Right atrium auricular region (tissue), 2 donors: Measurements from ENCODE around the gene RDH8. TPM values are rescaled to one million over a fixed set of nuclear protein-coding genes. Genes with fewer than 3 reads are reported as not detected.

Experiments
- DNase-seq: peaks from one replicate; pipeline ENCODE4 v3.0.0-alpha.2; 2019; ENCODE audit warnings: low spot score
- H3K27ac ChIP-seq, 2 donors: fragments of 200-600 bp; sonication (generic); 1 replicate in 1 of 2; 2 replicates in 1 of 2; pipeline ENCODE4 v1.5.1; 2016 to 2019
- H3K27me3 ChIP-seq, 2 donors: fragments of 200-600 bp; sonication (generic); one replicate each; pipeline versions ENCODE4 v1.5.1 to v1.6.0; 2017 to 2019
- H3K36me3 ChIP-seq: fragments of 200-600 bp; sonication (generic); one replicate; pipeline ENCODE4 v1.5.1; 2016
- H3K4me1 ChIP-seq, 2 donors: fragments of 200-600 bp; sonication (generic); one replicate each; pipeline versions ENCODE4 v1.5.1 to v1.6.0; 2017 to 2019
- H3K4me3 ChIP-seq, 2 donors: fragments of 200-600 bp; sonication (generic); 1 replicate in 1 of 2; 2 replicates in 1 of 2; pipeline ENCODE4 v1.5.1; 2017 to 2019; ENCODE audit warnings: mild to moderate bottlenecking in 1 of 2, moderate library complexity in 1 of 2
- H3K9me3 ChIP-seq, 2 donors: fragments of 200-600 bp; sonication (generic); one replicate each; pipeline ENCODE4 v1.5.1; 2019
- total RNA-seq, 2 donors: library from RNA; depleted of rRNA; stranded (reverse); fragments of >200 nt; gene quantifications; one replicate each; pipeline ENCODE4 v1.1.0, GENCODE V29; 2016
- TF ChIP-seq, protein P1 (sequence below), 2 donors: fragments of 200-600 bp; sonication (generic); IDR thresholded peaks; one replicate each; pipeline ENCODE4 v1.5.1; 2019; ENCODE audit warnings: antibody characterized with exemption in 2 of 2

The RDH8 gene
- total RNA-seq, 2 donors from 2014 or later, result not detected

DNA sequence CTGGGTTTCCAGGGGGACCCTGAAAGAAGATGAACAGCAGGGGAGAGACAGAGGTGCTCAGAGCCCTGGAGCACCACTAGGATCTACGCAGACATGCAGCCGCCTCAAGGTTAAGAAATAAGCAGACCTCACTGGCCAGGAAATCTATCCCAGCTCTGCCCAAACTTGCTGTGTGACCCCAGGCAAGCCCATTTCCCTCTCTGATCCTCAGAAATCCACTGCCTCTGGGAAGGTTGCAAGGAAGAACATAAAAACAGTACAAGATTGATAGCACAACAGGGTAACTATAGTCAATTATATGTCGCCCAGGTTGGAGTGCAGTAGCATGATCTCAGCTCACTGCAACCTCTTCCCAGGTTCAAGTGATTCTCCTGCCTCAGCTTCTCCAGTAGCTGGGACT is 23.8 kb upstream of the RDH8 start:
- Histone ChIP-seq H3K4me1 (peaks cover 0 to 25% of the 10 kb centered on the region in 2 donors), H3K4me3 (no peak overlapping the region), H3K27ac (no peak overlapping the region), H3K36me3 (peaks cover 29% of the 10 kb centered on the region), H3K27me3 (no peaks in the 10 kb centered on the region), H3K9me3 (no peaks in the 10 kb centered on the region)
- TF ChIP-seq, protein P1, sequence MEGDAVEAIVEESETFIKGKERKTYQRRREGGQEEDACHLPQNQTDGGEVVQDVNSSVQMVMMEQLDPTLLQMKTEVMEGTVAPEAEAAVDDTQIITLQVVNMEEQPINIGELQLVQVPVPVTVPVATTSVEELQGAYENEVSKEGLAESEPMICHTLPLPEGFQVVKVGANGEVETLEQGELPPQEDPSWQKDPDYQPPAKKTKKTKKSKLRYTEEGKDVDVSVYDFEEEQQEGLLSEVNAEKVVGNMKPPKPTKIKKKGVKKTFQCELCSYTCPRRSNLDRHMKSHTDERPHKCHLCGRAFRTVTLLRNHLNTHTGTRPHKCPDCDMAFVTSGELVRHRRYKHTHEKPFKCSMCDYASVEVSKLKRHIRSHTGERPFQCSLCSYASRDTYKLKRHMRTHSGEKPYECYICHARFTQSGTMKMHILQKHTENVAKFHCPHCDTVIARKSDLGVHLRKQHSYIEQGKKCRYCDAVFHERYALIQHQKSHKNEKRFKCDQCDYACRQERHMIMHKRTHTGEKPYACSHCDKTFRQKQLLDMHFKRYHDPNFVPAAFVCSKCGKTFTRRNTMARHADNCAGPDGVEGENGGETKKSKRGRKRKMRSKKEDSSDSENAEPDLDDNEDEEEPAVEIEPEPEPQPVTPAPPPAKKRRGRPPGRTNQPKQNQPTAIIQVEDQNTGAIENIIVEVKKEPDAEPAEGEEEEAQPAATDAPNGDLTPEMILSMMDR (IDR thresholded peaks at IDR 0.05), result no peak
- DNase-seq, result no peak

DNA sequence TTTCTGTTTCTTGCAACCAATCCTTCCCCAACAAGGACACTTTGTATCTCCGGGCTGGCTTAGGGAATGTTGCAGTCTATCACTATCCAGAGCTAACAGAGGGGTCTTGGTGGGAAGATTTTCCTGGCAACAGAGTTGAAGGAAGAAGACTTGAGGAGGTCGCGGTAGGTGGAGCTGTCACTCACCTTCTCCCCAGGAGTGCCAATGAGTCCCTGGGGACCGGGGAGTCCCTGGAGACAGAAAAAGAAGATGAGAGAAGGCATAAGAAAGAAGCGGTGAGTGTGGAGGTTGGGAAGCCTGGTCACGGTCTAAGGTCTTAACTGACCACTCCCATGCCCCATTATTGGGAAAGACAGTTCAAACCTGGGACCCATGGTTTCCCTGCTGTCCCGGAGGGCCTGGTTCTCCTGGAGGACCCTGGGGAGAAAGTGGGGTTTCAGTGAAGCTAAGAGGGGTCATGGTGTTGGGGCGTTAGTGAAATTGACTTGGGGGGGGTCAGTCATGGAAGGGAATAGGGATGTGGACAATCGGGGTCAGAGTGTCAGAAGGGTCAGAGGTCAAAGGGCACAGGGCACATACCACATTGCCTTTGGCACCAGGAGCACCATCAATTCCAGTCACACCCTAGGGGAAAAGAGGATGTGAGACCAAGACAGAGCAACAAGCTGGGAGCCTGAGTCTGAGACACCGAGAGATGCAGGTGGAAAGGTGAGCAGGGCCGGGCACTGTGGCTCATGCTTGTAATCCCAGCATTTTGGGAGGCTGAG is 21.7 kb upstream of the RDH8 start:
- Histone ChIP-seq H3K27ac (no peak overlapping the region), H3K4me3 (no peak overlapping the region), H3K27me3 (no peaks in the 10 kb centered on the region), H3K4me1 (peaks cover 0 to 14% of the 10 kb centered on the region in 2 donors), H3K36me3 (peaks cover 29% of the 10 kb centered on the region), H3K9me3 (no peaks in the 10 kb centered on the region)
- TF ChIP-seq, protein P1 (IDR thresholded peaks at IDR 0.05), result no peak
- no peak for DNase-seq

DNA sequence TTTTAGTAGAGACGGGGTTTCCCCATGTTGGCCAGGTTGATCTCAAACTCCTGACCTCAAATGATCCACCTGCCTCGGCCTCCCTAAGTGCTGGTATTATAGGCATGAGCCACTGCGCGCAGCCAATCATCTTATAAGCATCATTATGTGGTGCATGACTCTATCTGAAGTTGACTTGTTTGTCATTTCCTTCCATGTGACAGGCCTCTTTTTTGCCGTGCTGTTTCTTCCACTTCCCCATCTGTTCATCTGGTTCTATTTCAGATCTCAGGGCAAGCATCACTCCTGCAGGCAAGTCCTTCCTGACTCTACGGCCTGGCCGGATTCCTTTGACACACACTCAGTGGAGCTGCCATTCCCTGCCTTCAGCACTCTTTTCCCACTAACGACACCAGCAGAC is 18.2 kb upstream of the RDH8 start:
- H3K9me3 ChIP-seq, result no peaks in the 10 kb centered on the region
- TF ChIP-seq, protein P1 (IDR thresholded peaks at IDR 0.05), result no peak
- no peak for DNase-seq

DNA sequence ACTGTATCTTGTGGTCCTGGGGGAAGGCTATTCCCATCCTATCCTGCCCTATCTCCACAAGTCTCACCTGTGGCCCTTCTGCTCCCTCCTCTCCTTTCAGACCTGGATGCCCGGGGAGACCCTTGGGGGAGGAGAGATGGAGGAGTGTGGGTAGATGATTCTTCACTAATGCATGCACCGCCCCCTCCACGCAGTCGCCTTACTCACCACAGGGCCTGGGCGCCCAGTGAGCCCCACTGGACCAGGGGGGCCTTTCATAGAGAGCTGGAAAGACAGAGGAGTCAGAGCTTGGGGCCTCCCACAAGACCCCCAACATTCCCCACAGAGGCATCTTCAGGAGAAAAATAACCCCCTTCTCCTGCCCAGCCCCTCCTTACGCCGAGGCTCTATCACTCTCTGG is 17.3 kb upstream of the RDH8 start:
- Histone ChIP-seq H3K4me1 (no peaks in the 10 kb centered on the region), H3K4me3 (no peak overlapping the region), H3K27me3 (no peaks in the 10 kb centered on the region), H3K36me3 (peaks cover 29% of the 10 kb centered on the region), H3K27ac (no peak overlapping the region), H3K9me3 (no peaks in the 10 kb centered on the region)
- no peak for DNase-seq
- TF ChIP-seq, protein P1 (IDR thresholded peaks at IDR 0.05), result no peak

More for the DNA sequence above, 18.2 kb upstream of the RDH8 start:
- Histone ChIP-seq H3K36me3 (peaks cover 29% of the 10 kb centered on the region), H3K27ac (no peak overlapping the region), H3K4me3 (no peak overlapping the region), H3K4me1 (no peaks in the 10 kb centered on the region), H3K27me3 (no peaks in the 10 kb centered on the region)

DNA sequence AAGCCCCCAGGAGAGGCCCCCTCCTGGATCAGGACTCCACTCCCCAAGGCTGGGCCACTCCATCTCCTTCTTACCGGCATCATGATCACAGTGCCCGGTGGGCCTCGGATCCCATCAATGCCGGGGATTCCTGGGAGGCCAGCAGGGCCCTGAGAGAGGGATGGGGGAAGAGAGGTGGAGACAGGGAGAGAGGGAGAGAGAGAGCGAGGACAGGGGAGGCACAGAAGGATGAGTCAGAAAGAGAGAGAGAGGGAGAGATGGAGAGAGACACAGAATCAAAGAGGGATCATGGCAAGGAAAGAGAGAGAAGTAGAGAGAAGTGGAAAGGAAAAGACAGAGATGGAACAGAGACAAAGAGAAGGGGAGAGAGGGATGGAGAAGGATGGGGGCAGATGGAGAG is 16.7 kb upstream of the RDH8 start:
- no peaks in the 10 kb centered on the region for H3K9me3 ChIP-seq
- H3K36me3 ChIP-seq, result peaks cover 26% of the 10 kb centered on the region
- TF ChIP-seq, protein P1 (IDR thresholded peaks at IDR 0.05), result no peak
- H3K27me3 ChIP-seq, result no peaks in the 10 kb centered on the region
- no peak overlapping the region for H3K4me3 ChIP-seq
- no peak overlapping the region for H3K27ac ChIP-seq
- no peak for DNase-seq
- no peaks in the 10 kb centered on the region for H3K4me1 ChIP-seq
